ENCODE results near the gene NAA10.

The NAA10 gene

DNA sequence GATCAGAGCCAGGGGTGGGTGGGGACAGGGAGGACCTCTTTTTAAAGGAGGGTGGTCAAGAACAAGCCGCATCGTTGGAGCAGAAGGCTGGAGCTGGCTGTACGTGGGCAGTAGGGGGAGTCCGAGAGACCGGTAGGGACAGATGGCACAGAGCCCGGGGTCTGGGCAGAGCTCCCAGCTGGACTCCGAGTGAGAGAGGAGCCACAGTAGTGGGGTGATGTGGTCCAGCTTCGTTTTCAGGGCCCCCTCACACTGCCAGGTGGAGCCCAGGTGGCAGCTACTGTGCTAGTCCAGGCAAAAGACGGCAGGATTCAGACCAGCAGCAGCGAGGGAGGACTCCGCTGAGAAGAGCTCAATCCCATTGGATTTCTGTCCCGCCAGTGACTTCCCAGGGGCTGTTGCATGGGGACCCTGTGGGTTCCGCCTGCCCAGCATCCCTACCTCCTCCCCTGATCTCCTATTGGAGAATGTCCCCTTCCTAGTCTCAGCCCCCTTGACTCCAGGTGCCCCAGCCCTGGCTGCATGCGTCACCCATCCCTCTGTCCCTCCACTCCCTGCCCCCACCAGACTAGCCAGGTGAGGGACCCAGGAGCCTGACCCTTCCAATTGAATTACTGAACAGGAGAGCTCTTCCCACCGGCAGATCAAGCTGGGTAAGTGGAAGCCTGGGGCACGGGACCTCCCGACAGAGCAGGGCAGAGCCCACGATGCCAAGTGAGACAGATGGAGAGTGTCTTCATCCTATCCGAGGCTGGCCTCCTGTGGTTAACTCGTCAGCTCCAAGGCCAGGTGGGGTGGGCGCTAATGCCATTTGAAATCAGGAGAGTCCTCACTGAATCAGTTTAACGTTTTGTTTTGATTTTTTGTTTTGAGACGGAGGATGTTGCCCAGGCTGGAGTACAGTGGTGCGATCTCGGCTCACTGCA lies 11.6 kb downstream of the NAA10 start (continued):
- TF ChIP-seq ZNF449 (tag by site-specific recombination; IDR thresholded peaks at IDR 0.05) (no peak), ELK4 (IDR thresholded peaks at IDR 0.05; ENCODE audit: borderline replicate concordance, low read depth, low read length) (no peak), GLI4 (tag by site-specific recombination; IDR thresholded peaks at IDR 0.05) (no peak), ZNF610 (tag by site-specific recombination; IDR thresholded peaks at IDR 0.05; ENCODE audit: borderline replicate concordance) (no peak), ZNF280C (tag by site-specific recombination; IDR thresholded peaks at IDR 0.05) (no peak), ZNF776 (tag by site-specific recombination; IDR thresholded peaks at IDR 0.05; ENCODE audit: borderline replicate concordance) (no peak), ZBTB8A (tag by site-specific recombination; IDR thresholded peaks at IDR 0.05) (0 out of 2 replicates have a peak, but pooled peaks have one; percentile 14), PRDM1 (tag by site-specific recombination; IDR thresholded peaks at IDR 0.05) (no peak), CTCF (tag by site-specific recombination; IDR thresholded peaks at IDR 0.05) (peak; percentile 75), ZNF843 (tag by site-specific recombination; IDR thresholded peaks at IDR 0.05) (no peak), KLF9 (tag by site-specific recombination; IDR thresholded peaks at IDR 0.05; ENCODE audit: low read depth) (no peak), MZF1 (tag by site-specific recombination; IDR thresholded peaks at IDR 0.05; ENCODE audit: borderline replicate concordance) (no peak), ZNF561 (tag by site-specific recombination; IDR thresholded peaks at IDR 0.05; ENCODE audit: borderline replicate concordance) (peak; percentile 54; the same call in 1 of the 2 replicates), MEIS1 (CRISPR knock-in tag; IDR thresholded peaks at IDR 0.05; ENCODE audit: borderline replicate concordance) (no peak), ZNF600 (tag by site-specific recombination; IDR thresholded peaks at IDR 0.05) (peak; percentile 25; the same call in 1 of the 2 replicates), ZNF140 (tag by site-specific recombination; IDR thresholded peaks at IDR 0.05) (no peak), ZNF521 (tag by site-specific recombination; IDR thresholded peaks at IDR 0.05) (no peak), ZNF26 (tag by site-specific recombination; IDR thresholded peaks at IDR 0.05) (no peak), SALL2 (tag by site-specific recombination; IDR thresholded peaks at IDR 0.05; ENCODE audit: borderline replicate concordance) (no peak), ZIC2 (tag by site-specific recombination; IDR thresholded peaks at IDR 0.05) (peak; percentile 42), ZNF654 (tag by site-specific recombination; IDR thresholded peaks at IDR 0.05; ENCODE audit: low read depth) (peak; percentile 26), ZNF473 (tag by site-specific recombination; IDR thresholded peaks at IDR 0.05) (no peak), ZBTB44 (tag by site-specific recombination; IDR thresholded peaks at IDR 0.05) (no peak), ZFP41 (tag by site-specific recombination; IDR thresholded peaks at IDR 0.05; ENCODE audit: borderline replicate concordance) (no peak), ZNF571 (tag by site-specific recombination; IDR thresholded peaks at IDR 0.05) (no peak), IKZF3 (tag by site-specific recombination; IDR thresholded peaks at IDR 0.05) (0 out of 2 replicates have a peak, but pooled peaks have one; percentile 19)
- TF ChIP-seq, protein P1, sequence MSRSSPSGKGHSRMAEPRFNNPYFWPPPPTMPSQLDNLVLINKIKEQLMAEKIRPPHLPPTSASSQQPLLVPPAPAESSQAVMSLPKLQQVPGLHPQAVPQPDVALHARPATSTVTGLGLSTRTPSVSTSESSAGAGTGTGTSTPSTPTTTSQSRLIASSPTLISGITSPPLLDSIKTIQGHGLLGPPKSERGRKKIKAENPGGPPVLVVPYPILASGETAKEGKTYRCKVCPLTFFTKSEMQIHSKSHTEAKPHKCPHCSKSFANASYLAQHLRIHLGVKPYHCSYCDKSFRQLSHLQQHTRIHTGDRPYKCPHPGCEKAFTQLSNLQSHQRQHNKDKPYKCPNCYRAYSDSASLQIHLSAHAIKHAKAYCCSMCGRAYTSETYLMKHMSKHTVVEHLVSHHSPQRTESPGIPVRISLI (tag by site-specific recombination; IDR thresholded peaks at IDR 0.05) = no peak
